ENCODE measurements around the gene TFEB. TPM values are rescaled to one million over a fixed set of nuclear protein-coding genes. Genes with fewer than 3 reads are reported as not detected.

TFEB gene
- total and polyA plus RNA-seq, 10 donors = 55.9 to 150 (median 76.9) TPM

- DNase-seq = no peak
- H3K4me1 ChIP-seq = no peaks in the 10 kb centered on the region
- 78 to 90% (median 82%) methylated on average over 11 of the region's 11 CpGs for WGBS, 5 donors
- H3K27me3 ChIP-seq (replicated peaks in 1 of 7) = peaks cover 0 to 45% (median 0%) of the 10 kb centered on the region in 7 donors
- intact Hi-C loops (cut with DNase I; ENCODE audit: low total_unique reads) = no loop called here
- no peak for TF ChIP-seq CTCF (IDR thresholded peaks at IDR 0.05 in 8 of 11, conservative IDR thresholded peaks at IDR 0.05 in 3 of 11)
- TF ChIP-seq POLR2A (IDR thresholded peaks at IDR 0.05) = no peak
- no peak for TF ChIP-seq POLR2AphosphoS5 (IDR thresholded peaks at IDR 0.05)
- no peak overlapping the region for H3K27ac ChIP-seq
- H3K4me3 ChIP-seq = no peak overlapping the region
- no peaks in the 10 kb centered on the region for H3K9me3 ChIP-seq
- no peaks in the 10 kb centered on the region for H3K36me3 ChIP-seq
Observed at GRCh38 chr6:41651246-41651961, 84.0 kb downstream of the TFEB start.

- H3K9me3 ChIP-seq = no peaks in the 10 kb centered on the region
- TF ChIP-seq CTCF (IDR thresholded peaks at IDR 0.05 in 8 of 11, conservative IDR thresholded peaks at IDR 0.05 in 3 of 11) = no peak
- no peak for TF ChIP-seq POLR2A (IDR thresholded peaks at IDR 0.05)
- no peak for TF ChIP-seq POLR2AphosphoS5 (IDR thresholded peaks at IDR 0.05)
- no peak for DNase-seq
- 93 to 100% (median 97%) methylated on average over 2 of the region's 2 CpGs for WGBS, 5 donors
- H3K27ac ChIP-seq = no peak overlapping the region
- no peaks in the 10 kb centered on the region for H3K4me1 ChIP-seq
- peaks cover 0 to 52% (median 0%) of the 10 kb centered on the region in 7 donors for H3K27me3 ChIP-seq (replicated peaks in 1 of 7)
- no peaks in the 10 kb centered on the region for H3K36me3 ChIP-seq
- H3K4me3 ChIP-seq = no peak overlapping the region
- intact Hi-C loops (cut with DNase I; ENCODE audit: low total_unique reads) = no loop called here
Observed at GRCh38 chr6:41650120-41650519, 85.3 kb downstream of the TFEB start.

- Histone ChIP-seq H3K4me1 (no peaks in the 10 kb centered on the region), H3K9me3 (no peaks in the 10 kb centered on the region), H3K36me3 (no peaks in the 10 kb centered on the region), H3K27me3 (replicated peaks in 1 of 7) (peaks cover 0 to 48% (median 0%) of the 10 kb centered on the region in 7 donors), H3K4me3 (no peak overlapping the region), H3K27ac (no peak overlapping the region)
- 68 to 83% (median 74%) methylated on average over 7 to 10 of the region's 10 CpGs for WGBS, 5 donors
- intact Hi-C loops (cut with DNase I; ENCODE audit: low total_unique reads) = no loop called here
- TF ChIP-seq CTCF (IDR thresholded peaks at IDR 0.05 in 8 of 11, conservative IDR thresholded peaks at IDR 0.05 in 3 of 11) = no peak
- no peak for TF ChIP-seq POLR2AphosphoS5 (IDR thresholded peaks at IDR 0.05)
- no peak for TF ChIP-seq POLR2A (IDR thresholded peaks at IDR 0.05)
- DNase-seq = no peak
Observed at GRCh38 chr6:41649596-41649995, 85.8 kb downstream of the TFEB start.

GRCh38 chr6:41648921-41649320 is 86.5 kb downstream of the TFEB start:
- H3K36me3 ChIP-seq = no peaks in the 10 kb centered on the region
- no peak for DNase-seq

More at GRCh38 chr6:41648921-41649320, 86.5 kb downstream of the TFEB start:
- Histone ChIP-seq H3K4me1 (no peaks in the 10 kb centered on the region), H3K4me3 (no peak overlapping the region), H3K27me3 (replicated peaks in 1 of 7) (peaks cover 0 to 41% (median 0%) of the 10 kb centered on the region in 7 donors), H3K27ac (no peak overlapping the region), H3K9me3 (no peaks in the 10 kb centered on the region)
- 75 to 84% (median 78%) methylated on average over 4 to 5 of the region's 5 CpGs for WGBS, 5 donors
- TF ChIP-seq POLR2A (IDR thresholded peaks at IDR 0.05) = no peak
- no peak for TF ChIP-seq CTCF (IDR thresholded peaks at IDR 0.05 in 8 of 11, conservative IDR thresholded peaks at IDR 0.05 in 3 of 11)
- intact Hi-C loops (cut with DNase I; ENCODE audit: low total_unique reads) = no loop called here

All from spleen (tissue), 11 donors.